Osteocyte (in vitro differentiated cells): ENCODE data around the gene BLMH. TPM values are rescaled to one million over a fixed set of nuclear protein-coding genes. Genes with fewer than 3 reads are reported as not detected.

ENCODE experiments used
- DNase-seq: peaks from one replicate; pipeline ENCODE4 v3.0.0; 2021; ENCODE audit warnings: mixed read lengths; ENCODE audit not compliant: unreplicated experiment; ENCODE audit errors: extremely low spot score
- H3K27ac Mint-ChIP-seq: one replicate; pipeline ENCODE4 v1.8.0; 2021; ENCODE audit warnings: mild to moderate bottlenecking, mixed read lengths; ENCODE audit not compliant: unreplicated experiment
- H3K27me3 Mint-ChIP-seq: one replicate; pipeline ENCODE4 v1.8.0; 2021; ENCODE audit warnings: mixed read lengths; ENCODE audit not compliant: unreplicated experiment
- H3K36me3 Mint-ChIP-seq: one replicate; pipeline ENCODE4 v1.8.0; 2021; ENCODE audit warnings: mixed read lengths; ENCODE audit not compliant: unreplicated experiment
- H3K4me1 Mint-ChIP-seq: one replicate; pipeline ENCODE4 v1.8.0; 2021; ENCODE audit warnings: mixed read lengths; ENCODE audit not compliant: unreplicated experiment
- H3K4me3 Mint-ChIP-seq: one replicate; pipeline ENCODE4 v1.8.0; 2021; ENCODE audit warnings: mild to moderate bottlenecking, moderate library complexity, mixed read lengths; ENCODE audit not compliant: unreplicated experiment
- H3K9me3 Mint-ChIP-seq: one replicate; pipeline ENCODE4 v1.8.0; 2021; ENCODE audit warnings: mixed read lengths; ENCODE audit not compliant: unreplicated experiment
- CTCF ChIP-seq: fragments of 200-600 bp; sonication (generic); IDR thresholded peaks from 2 replicates; pipeline ENCODE4 v1.5.0; 2021; ENCODE audit warnings: antibody characterized with exemption, mild to moderate bottlenecking, moderate library complexity
- total RNA-seq: library from RNA; stranded (reverse); gene quantifications from 2 replicates; pipeline ENCODE4 v1.2.1, GENCODE V29; 2021

The BLMH gene
- total RNA-seq, 1 donor from 2014 or later = 67.0 TPM

GRCh38 chr17:30310562-30310961 is 18.8 kb upstream of the BLMH start:
- DNase-seq = no peak
- TF ChIP-seq CTCF = no peak
- Mint-ChIP-seq H3K4me3 (no peak overlapping the region), H3K9me3 (no peaks in the 10 kb centered on the region), H3K4me1 (no peaks in the 10 kb centered on the region), H3K27ac (no peak overlapping the region), H3K36me3 (no peaks in the 10 kb centered on the region), H3K27me3 (peaks cover 40% of the 10 kb centered on the region)

- H3K27me3 Mint-ChIP-seq = peaks cover 31% of the 10 kb centered on the region
- H3K36me3 Mint-ChIP-seq = no peaks in the 10 kb centered on the region
- no peak for TF ChIP-seq CTCF
- no peaks in the 10 kb centered on the region for H3K4me1 Mint-ChIP-seq
- H3K27ac Mint-ChIP-seq = no peak overlapping the region
- DNase-seq = no peak
- no peaks in the 10 kb centered on the region for H3K9me3 Mint-ChIP-seq
- no peak overlapping the region for H3K4me3 Mint-ChIP-seq
Observed at GRCh38 chr17:30309591-30309990, 17.8 kb upstream of the BLMH start.

DNA sequence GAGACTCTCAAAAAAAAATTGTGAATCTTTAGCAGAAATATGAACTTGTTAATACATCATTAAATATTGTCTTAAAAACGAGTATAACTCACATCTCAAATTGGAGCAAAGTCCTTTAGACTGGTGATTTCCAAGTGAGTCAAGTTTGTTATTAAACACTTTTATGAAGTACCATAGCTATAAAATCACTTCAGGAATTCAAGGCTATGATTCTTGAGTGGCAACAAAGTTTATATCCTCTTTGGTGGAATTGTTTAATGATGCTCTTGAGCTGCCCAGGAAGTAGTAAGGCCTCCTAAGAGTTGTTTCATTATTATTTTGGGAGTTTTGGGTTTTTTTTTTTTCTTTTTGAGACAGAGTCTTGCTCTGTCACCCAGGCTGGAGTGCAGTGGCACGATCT is 16.7 kb upstream of the BLMH start:
- TF ChIP-seq CTCF = no peak
- H3K27me3 Mint-ChIP-seq = peaks cover 26% of the 10 kb centered on the region
- H3K36me3 Mint-ChIP-seq = no peaks in the 10 kb centered on the region
- no peak overlapping the region for H3K27ac Mint-ChIP-seq
- no peaks in the 10 kb centered on the region for H3K9me3 Mint-ChIP-seq
- no peak for DNase-seq
- no peaks in the 10 kb centered on the region for H3K4me1 Mint-ChIP-seq
- no peak overlapping the region for H3K4me3 Mint-ChIP-seq

GRCh38 chr17:30304778-30305177 is 13.0 kb upstream of the BLMH start:
- no peaks in the 10 kb centered on the region for H3K36me3 Mint-ChIP-seq
- TF ChIP-seq CTCF = no peak
- no peaks in the 10 kb centered on the region for H3K9me3 Mint-ChIP-seq
- DNase-seq = no peak
- H3K4me3 Mint-ChIP-seq = no peak overlapping the region
- no peaks in the 10 kb centered on the region for H3K4me1 Mint-ChIP-seq
- no peak overlapping the region for H3K27ac Mint-ChIP-seq
- H3K27me3 Mint-ChIP-seq = peaks cover 13% of the 10 kb centered on the region

DNA sequence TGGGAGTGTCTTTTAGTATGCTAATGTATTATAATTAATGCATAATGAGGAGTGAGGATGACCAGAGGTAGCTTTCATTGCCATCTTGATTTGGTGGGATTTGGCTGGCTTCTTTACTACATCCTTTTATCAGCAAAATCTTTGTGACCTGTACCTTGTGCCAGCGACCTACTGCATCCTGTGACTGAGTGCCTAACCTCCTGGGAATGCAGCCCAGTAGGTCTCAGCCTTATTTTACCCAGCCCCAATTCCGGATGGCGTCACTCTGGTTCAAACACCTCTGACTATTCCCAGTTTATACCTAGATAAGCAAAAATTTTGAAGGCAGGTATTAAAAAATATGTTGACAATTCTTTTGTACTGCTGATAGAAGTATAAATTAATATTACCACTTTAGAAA is 10.5 kb upstream of the BLMH start:
- no peaks in the 10 kb centered on the region for H3K36me3 Mint-ChIP-seq
- no peak overlapping the region for H3K27ac Mint-ChIP-seq
- no peak overlapping the region for H3K4me3 Mint-ChIP-seq
- no peaks in the 10 kb centered on the region for H3K9me3 Mint-ChIP-seq
- no peak for TF ChIP-seq CTCF
- DNase-seq = no peak
- no peaks in the 10 kb centered on the region for H3K4me1 Mint-ChIP-seq
- H3K27me3 Mint-ChIP-seq = peaks cover 8% of the 10 kb centered on the region
